Subcutaneous abdominal adipose tissue (tissue), 5 donors: ENCODE results near the gene GNPAT.

Experiments used
- H3K27ac ChIP-seq: one replicate; pipeline ENCODE4 v1.7.0; 2013; ENCODE audit warnings: low read depth, mild to moderate bottlenecking, inconsistent platforms, low read length, moderate library complexity
- H3K27me3 ChIP-seq, 5 donors: one replicate each; pipeline ENCODE4 v1.7.0; 2013; ENCODE audit warnings: low read length in 5 of 5, inconsistent platforms in 1 of 5; ENCODE audit not compliant: control insufficient read depth in 5 of 5, insufficient read depth in 4 of 5
- H3K36me3 ChIP-seq, 5 donors: one replicate each; pipeline ENCODE4 v1.7.0; 2013; ENCODE audit warnings: low read length in 5 of 5; ENCODE audit not compliant: control insufficient read depth in 5 of 5, insufficient read depth in 5 of 5
- H3K4me1 ChIP-seq, 5 donors: one replicate each; pipeline ENCODE4 v1.7.0; 2013; ENCODE audit warnings: low read length in 5 of 5, mild to moderate bottlenecking in 3 of 5, moderate library complexity in 1 of 5; ENCODE audit not compliant: control insufficient read depth in 5 of 5, insufficient read depth in 5 of 5
- H3K4me3 ChIP-seq, 5 donors: one replicate each; pipeline ENCODE4 v1.7.0; 2013; ENCODE audit warnings: low read length in 5 of 5, low read depth in 1 of 5
- H3K9ac ChIP-seq, 5 donors: one replicate each; pipeline ENCODE4 v1.7.0; 2013; ENCODE audit warnings: low read length in 5 of 5, mild to moderate bottlenecking in 4 of 5, moderate library complexity in 3 of 5
- H3K9me3 ChIP-seq, 5 donors: one replicate each; pipeline ENCODE4 v1.7.0; 2013; ENCODE audit warnings: low read length in 5 of 5; ENCODE audit not compliant: control insufficient read depth in 5 of 5
- donor health status: healthy.
- donor health status: healthy.
- donor health status: healthy.
- donor health status: healthy.
- donor health status: healthy.

GNPAT gene

DNA sequence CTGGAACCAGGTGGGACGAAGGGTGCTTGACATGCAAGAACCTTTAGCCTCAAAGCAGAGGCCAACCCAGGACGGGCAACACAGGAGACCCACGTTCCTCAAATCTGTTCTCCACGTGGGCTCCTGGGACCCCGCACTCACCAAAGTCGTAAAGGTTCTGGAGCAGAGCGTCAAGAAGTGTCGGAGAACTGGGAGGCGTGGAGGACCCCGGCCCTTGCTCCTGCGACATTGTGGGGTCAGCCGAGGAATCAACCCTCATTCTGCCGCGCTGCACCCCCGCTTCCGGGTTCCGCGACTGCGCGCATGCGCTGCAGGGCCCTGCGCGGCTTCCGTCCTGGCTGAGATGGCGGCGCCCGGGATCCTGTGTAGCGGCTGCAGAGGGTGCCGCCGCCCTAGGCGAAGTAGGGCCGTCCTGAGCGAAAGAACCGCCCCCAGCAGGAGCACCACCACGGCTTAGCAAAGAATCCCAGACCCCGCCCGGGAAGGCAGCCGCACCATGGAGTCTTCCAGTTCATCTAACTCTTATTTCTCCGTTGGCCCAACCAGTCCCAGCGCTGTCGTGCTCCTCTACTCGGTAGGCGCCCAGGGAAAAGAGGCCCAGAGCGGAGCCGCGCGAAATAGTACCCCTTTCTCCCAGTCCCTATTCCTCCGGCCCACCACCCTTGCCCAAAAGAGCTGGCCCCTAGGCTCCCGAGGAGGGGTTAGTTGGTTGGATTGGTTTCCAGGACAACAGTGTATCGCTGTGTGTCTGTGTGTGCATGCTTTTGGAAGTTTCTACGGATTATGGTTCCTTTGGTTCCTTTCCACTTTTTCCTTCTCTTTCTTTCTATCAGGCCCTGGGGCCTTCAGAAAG is at the start of gene GNPAT:
Gene GNPAT (plus strand): TSS at position 330 of the 853 bp plus-strand sequence. CDS start 167 bp downstream, at position 497.
- peak within 1 kb of the TSS; percentile 80 for H3K27ac ChIP-seq
- no peaks in the 10 kb centered on the region for H3K27me3 ChIP-seq
- H3K4me1 ChIP-seq = peaks cover 2 to 66% (median 57%) of the 10 kb centered on the region in 5 donors
- H3K36me3 ChIP-seq = peaks cover 0 to 16% (median 14%) of the 10 kb centered on the region in 5 donors
- H3K9ac ChIP-seq = peak within 1 kb of the TSS; percentile 89 to 98 (median 94)
- no peaks in the 10 kb centered on the region for H3K9me3 ChIP-seq
- H3K4me3 ChIP-seq = peak within 1 kb of the TSS; percentile 79 to 98 (median 96)

DNA sequence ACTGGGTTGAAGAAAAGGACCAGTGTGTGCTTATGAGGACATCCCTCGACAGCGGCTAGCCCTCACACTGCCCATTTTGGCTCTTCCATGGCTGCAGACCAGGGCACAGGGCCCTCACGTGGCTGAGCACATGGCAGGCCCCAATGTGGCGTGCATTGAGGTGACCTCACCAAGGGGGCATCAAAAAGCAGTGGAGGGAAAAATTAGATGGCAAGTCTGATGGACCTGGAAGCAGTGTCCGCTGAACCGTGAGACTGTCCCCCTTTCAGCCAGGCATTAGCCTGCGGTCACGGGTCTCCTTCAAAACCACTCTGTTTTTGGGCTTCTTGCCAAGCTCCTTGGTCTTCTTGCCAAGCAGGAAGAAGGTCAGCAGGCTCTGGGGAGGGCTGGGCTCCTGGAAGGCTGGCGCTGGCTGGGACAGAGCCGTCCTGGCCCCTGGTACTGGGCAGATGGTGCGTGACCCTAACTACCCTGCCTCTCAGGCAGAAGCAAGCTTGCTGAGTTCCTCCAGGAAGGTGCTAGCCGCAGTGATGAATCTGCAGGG is 48.3 kb upstream of the GNPAT start:
- Histone ChIP-seq H3K9ac (no peak overlapping the region), H3K9me3 (peaks cover 0 to 7% (median 5%) of the 10 kb centered on the region in 5 donors), H3K4me3 (peak overlapping the region in 2 of 5 donors; percentile 6 to 17), H3K36me3 (no peaks in the 10 kb centered on the region), H3K27ac (no peak overlapping the region), H3K4me1 (peaks cover 3 to 15% (median 11%) of the 10 kb centered on the region in 5 donors), H3K27me3 (peaks cover 4 to 10% (median 5%) of the 10 kb centered on the region in 5 donors)

DNA sequence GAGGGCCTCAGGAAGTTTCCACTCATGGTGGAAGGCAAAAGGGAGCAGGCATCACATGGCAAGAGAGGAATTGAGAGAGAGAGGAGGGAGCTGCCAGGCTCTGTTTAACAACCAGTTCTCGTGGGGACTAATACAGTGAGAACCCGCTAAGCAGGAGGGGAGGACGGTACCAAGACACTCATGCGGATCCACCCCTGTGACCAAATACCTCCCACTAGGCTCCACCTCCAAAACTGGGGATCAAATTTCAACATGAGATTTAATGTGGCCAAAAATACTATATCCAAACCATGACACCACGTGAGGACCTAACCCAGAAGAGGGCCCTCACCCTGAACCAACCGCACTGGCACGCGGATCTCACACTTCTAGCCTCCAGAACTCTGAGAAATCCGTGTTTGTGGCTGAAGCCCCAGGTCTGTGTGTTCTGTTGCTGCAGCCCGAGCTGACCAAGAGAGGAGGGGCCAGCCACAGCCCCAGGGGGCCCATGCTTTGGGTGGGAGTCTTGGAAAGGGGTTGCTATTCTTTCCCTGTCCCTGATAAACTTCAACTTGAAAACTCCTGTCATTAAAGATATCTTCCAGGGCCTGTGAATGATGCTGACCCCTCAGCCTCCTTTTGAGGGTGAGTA is 47.2 kb upstream of the GNPAT start:
- Histone ChIP-seq H3K4me3 (no peak overlapping the region), H3K9me3 (peaks cover 0 to 7% (median 5%) of the 10 kb centered on the region in 5 donors), H3K27ac (no peak overlapping the region), H3K9ac (no peak overlapping the region), H3K27me3 (peaks cover 0 to 10% (median 0%) of the 10 kb centered on the region in 5 donors), H3K4me1 (peaks cover 3 to 15% (median 11%) of the 10 kb centered on the region in 5 donors), H3K36me3 (no peaks in the 10 kb centered on the region)

DNA sequence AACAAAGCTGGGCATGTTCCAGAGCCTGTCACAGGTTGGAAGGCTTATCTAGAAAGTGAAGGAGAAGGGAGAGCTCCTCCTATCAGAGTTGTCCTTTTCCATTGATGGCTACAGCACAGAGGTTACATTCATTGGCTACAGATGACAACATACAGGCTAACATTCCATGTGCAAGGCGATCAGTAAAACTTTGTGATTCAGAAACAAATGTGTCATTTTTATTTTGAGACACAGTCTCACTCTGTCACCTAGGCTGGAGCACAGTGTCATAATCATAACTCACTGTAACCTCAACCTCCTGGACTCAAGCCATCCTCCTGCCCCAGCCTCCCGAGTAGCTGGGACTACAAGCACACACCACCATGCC is 46.6 kb upstream of the GNPAT start:
- Histone ChIP-seq H3K27ac (no peak overlapping the region), H3K4me1 (peaks cover 3 to 15% (median 11%) of the 10 kb centered on the region in 5 donors), H3K36me3 (no peaks in the 10 kb centered on the region), H3K4me3 (no peak overlapping the region), H3K9ac (no peak overlapping the region), H3K27me3 (peaks cover 0 to 10% (median 0%) of the 10 kb centered on the region in 5 donors), H3K9me3 (peaks cover 0 to 7% (median 4%) of the 10 kb centered on the region in 5 donors)

DNA sequence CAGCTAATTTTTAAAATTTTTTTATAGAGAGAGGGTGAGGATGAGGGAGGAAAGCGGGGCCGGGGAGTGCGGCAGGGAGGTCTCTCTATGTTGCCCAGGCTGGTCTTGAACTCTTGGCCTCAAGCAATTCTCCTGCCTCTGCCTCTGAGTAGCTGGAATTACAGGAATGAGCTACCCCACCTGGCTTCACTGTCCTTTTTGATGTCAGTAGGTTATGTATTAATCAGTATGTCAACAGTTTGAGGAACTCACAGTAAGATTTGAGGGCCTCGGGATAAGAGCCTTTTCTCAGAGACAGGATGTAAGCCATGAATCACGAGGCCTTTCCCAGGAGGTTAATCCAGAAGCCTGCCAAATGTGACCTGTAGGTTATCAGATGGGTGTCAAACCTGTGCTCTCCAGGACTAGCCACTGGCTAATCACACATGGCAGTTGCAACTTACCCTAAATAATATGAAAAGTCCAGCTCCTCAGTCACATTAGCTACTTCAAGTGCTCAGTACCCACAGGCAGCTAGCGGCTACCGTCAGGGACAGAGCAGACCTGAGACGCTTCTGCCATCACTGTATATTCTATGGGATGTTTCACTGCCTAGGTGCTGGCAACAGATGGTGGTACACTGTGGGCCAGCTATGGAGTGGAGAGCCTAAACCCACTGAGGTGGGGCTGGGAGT is 46.0 kb upstream of the GNPAT start:
- H3K27ac ChIP-seq = no peak overlapping the region
- peaks cover 0 to 4% (median 1%) of the 10 kb centered on the region in 5 donors for H3K9me3 ChIP-seq
- peaks cover 0 to 10% (median 0%) of the 10 kb centered on the region in 5 donors for H3K27me3 ChIP-seq
- H3K4me1 ChIP-seq = peaks cover 3 to 15% (median 11%) of the 10 kb centered on the region in 5 donors
- no peak overlapping the region for H3K4me3 ChIP-seq
- no peaks in the 10 kb centered on the region for H3K36me3 ChIP-seq
- no peak overlapping the region for H3K9ac ChIP-seq

DNA sequence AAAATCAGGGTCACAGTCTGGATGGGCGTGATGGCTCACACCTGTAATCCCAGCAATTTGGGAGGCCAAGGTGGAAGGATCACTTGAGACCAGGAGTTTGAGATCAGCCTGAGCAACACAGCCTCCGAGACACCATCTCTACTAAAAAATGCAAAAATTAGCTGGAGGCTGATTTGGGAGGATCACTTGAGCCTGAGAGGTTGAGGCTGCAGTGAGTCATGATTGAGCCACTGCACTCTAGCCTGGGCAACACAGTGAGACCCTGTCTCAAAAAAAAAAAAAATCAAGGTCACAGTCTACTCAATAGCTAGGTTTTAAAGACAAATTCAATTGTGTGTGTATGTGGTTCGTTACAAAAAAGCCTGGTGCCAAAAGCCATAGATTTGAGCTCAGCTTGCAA is 44.7 kb upstream of the GNPAT start:
- Histone ChIP-seq H3K36me3 (no peaks in the 10 kb centered on the region), H3K4me1 (peaks cover 3 to 25% (median 12%) of the 10 kb centered on the region in 5 donors), H3K27me3 (peaks cover 0 to 10% (median 0%) of the 10 kb centered on the region in 5 donors), H3K4me3 (no peak overlapping the region), H3K9ac (no peak overlapping the region), H3K27ac (no peak overlapping the region), H3K9me3 (no peaks in the 10 kb centered on the region)

DNA sequence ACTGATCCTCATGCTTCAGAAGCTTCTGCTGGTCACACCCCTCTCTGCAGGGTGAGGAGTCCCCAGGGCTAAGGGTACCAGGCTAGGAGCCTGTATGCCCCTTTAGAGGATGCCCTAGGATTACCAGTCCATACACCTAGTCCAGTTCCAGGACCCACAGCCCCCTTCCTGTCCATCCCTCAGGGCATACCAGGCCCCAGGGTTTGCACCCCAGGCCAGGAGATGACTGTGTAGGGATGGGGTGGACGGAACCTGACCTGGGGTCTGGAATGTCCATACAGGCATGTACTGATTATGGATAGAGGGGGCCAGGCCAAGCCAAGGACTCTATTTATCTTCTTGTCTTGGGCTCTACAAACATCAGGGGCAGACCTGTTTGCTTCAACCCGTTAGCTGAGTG is 44.3 kb upstream of the GNPAT start:
- Histone ChIP-seq H3K9ac (no peak overlapping the region), H3K4me1 (peaks cover 3 to 26% (median 12%) of the 10 kb centered on the region in 5 donors), H3K27ac (no peak overlapping the region), H3K4me3 (no peak overlapping the region), H3K27me3 (peaks cover 0 to 10% (median 0%) of the 10 kb centered on the region in 5 donors), H3K9me3 (no peaks in the 10 kb centered on the region), H3K36me3 (no peaks in the 10 kb centered on the region)

DNA sequence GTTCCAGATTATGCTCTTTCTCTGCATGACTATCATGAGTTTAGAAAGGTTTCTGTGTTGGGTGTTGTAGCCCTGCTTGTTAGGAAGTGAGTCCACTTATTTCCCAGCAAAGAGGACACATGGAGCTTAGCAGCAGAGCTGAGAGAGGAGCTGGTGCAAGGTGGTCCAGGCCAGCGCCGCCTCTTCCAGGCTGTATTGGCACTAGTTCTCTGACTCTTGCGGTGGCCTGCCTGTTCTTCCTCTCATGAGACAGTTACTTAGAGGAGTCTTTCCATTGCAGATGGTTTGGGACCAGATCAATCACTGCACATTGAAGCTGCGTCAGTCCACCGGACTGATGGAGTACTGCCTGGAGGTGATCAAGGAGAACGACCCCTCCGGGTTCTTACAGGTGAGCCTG is 41.1 kb upstream of the GNPAT start:
- Histone ChIP-seq H3K36me3 (no peaks in the 10 kb centered on the region), H3K27ac (no peak overlapping the region), H3K4me3 (no peak overlapping the region), H3K27me3 (peaks cover 0 to 9% (median 0%) of the 10 kb centered on the region in 5 donors), H3K9me3 (no peaks in the 10 kb centered on the region), H3K4me1 (peaks cover 0 to 18% (median 6%) of the 10 kb centered on the region in 5 donors), H3K9ac (no peak overlapping the region)

DNA sequence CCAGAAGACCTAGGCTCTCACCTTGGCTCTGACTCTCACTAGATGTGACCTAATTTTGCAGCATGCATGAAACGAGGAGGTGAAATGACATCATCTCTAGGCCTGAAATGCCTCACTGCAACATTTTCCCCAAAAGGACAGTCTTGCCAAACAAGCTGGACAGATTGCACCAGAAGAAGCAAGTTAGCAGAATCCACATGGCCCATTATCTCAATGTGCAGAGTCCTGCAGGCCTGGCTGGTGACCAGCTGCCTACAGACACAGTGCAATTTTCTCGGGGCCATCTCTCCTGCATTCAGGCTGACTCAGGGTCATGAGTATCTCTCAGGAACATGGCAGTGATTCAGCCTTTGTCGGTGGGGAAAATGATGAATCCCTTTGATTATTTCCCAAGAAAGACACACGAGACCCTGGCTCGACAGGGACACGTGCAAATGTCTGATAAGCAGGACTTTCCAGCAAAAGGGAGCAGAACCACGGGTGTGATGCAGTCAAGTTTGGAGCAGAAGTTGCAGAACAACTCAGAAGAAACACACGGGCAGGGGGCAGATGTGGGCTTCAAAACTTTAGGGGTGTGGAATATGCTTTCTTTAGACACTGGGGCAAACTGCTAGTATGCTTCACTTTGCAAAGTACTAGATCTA is 40.5 kb upstream of the GNPAT start:
- H3K27me3 ChIP-seq = peaks cover 0 to 3% (median 0%) of the 10 kb centered on the region in 5 donors
- no peak overlapping the region for H3K27ac ChIP-seq
- H3K9me3 ChIP-seq = no peaks in the 10 kb centered on the region
- peaks cover 0 to 18% (median 6%) of the 10 kb centered on the region in 5 donors for H3K4me1 ChIP-seq
- H3K36me3 ChIP-seq = no peaks in the 10 kb centered on the region
- no peak overlapping the region for H3K9ac ChIP-seq
- no peak overlapping the region for H3K4me3 ChIP-seq
